Measurements from ENCODE around the gene SPANXA2. TPM values are rescaled to one million over a fixed set of nuclear protein-coding genes. Genes with fewer than 3 reads are reported as not detected.

Gene SPANXA2
- not detected for total RNA-seq

GRCh38 chrX:141589408-141589807, at the start of gene SPANXA2:
TSS of gene SPANXA2 (plus strand) at chrX:141589708. CDS start at chrX:141589768, 60 bp downstream.

GRCh38 chrX:141584638-141585037, 4.9 kb upstream of the SPANXA2 start, which contains the start of gene SPANXA1:
TSS of gene SPANXA1 (minus strand) at chrX:141584738. CDS start at chrX:141584678, 60 bp downstream.

Other genes with a start within 250 kb of the SPANXA2 start
- not detected for gene SPANXA1, start 5.0 kb upstream of the SPANXA2 start, total RNA-seq
- gene SPANXD, start 109.0 kb downstream of the SPANXA2 start, total RNA-seq: not detected
- not detected for gene MAGEC3, start 248.6 kb downstream of the SPANXA2 start, total RNA-seq

All from metanephros (tissue), 1 donor.